EH (cell line): Measurements from ENCODE around the gene RANGAP1.
"Not testable (repeated sequence)": the region's sequence is repeated elsewhere in the genome, so short reads cannot be mapped to it uniquely, and the experiment has no call there.

Experiments
- DNase-seq: peaks from one replicate; pipeline ENCODE4 v3.0.0-alpha.2; 2015; ENCODE audit warnings: low read depth

The RANGAP1 gene

DNA sequence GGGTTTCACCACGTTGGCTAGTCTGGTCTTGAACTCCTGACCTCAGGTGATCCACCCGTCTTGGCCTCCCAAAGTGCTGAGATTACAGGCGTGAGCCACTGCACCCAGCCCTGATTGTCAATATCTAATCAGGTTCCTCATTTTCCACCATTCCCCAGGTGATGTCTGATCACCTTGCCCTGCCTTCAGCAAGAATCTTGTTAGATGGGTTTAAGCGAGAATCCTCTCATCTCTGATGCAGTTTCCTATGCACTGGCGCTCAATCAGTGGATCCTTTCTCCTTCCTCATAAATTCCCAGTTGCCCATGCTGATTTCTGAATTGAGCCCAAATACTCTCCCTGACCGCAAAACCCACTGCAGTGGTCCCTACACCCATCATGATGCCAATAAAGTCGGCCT, 14.7 kb upstream of the RANGAP1 start:
- DNase-seq, result no peak

- no peak for DNase-seq
Observed at GRCh38 chr22:41296826-41297667, 11.1 kb upstream of the RANGAP1 start.

DNA sequence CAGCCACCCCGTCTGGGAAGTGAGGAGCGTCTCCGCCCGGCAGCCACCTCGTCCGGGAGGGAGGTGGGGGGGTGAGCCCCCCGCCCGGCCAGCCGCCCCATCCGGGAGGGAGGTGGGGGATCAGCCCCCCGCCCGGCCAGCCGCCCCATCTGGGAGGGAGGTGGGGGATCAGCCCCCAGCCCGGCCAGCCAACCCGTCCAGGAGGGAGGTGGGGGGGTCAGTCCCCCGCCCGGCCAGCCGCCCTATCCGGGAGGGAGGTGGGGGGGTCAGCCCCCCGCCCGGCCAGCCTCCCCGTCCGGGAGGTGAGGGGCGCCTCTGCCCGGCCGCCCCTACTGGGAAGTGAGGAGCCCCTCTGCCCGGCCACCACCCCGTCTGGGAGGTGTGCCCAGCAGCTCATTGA, 8.8 kb upstream of the RANGAP1 start:
- DNase-seq, result not testable (repeated sequence)

DNA sequence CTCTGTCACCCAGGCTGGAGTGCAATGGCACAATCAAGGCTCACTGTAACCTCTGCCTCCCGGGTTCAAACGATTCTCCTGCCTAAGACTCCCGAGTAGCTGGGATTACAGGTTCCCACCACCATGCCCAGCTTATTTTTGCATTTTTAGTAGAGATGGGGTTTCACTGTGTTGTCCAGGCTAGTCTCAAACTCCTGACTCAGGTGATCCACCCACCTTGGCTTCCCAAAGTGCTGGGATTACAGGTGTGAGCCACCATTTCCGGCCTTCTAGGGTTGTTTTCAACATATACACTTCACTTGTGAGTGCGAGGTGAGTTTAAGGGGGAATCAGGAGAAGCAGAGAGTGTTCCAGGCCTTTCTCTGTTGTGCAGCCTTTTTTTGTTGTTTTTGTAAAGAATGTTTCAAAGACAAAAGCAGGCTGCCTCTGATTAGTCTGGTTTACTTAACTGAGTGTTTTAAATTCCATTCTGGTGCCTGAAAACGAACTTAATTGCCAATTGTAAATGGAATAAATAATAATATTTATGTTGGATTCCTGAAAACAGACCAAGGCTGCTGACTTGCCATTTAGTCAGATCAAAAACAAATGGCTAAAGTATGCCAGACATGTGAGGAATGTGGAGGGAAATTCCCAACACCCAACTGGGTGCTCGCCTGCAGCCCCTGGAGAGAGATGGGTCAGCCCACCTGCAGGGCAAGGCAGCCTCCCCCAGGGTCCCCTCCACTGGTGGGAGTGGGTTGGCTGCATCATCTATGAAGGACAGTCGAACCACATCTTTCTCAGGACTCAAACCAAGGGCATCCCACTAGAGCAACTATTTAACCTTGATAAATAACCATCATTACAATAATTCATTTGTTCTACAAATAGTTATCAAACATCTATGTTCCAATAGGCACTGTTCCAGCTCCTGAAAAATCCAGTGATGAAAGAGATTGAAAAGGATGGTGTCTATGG, 4.6 kb upstream of the RANGAP1 start:
- DNase-seq, result peak; percentile 93

DNA sequence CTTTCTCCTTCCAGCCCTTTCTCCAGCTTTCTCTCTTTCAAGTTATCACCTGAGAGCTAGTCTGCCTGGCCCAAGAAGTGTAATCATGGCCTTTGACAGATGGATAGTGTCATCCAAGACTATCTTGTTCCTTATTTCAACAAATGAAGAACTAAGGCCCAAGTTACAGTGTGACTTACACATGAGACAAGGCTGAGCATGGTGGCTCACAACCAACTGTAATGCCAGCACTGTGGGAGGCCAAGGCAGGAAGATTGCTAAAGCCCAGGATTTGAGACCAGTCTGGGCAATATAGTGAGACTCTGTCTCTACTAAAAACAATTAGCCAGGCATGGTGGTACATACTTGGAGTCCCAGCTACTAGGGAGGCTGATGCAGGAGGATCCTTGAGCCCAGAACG, 3.7 kb upstream of the RANGAP1 start:
- peak; percentile 52 for DNase-seq

GRCh38 chr22:41288245-41288946, 2.4 kb upstream of the RANGAP1 start:
- peak; percentile 82 for DNase-seq

GRCh38 chr22:41286639-41287091, 678 bp upstream of the RANGAP1 start:
- DNase-seq, result peak; percentile 62

- DNase-seq, result peak; percentile 92
Observed at GRCh38 chr22:41285441-41285819, 557 bp downstream of the RANGAP1 start.

DNA sequence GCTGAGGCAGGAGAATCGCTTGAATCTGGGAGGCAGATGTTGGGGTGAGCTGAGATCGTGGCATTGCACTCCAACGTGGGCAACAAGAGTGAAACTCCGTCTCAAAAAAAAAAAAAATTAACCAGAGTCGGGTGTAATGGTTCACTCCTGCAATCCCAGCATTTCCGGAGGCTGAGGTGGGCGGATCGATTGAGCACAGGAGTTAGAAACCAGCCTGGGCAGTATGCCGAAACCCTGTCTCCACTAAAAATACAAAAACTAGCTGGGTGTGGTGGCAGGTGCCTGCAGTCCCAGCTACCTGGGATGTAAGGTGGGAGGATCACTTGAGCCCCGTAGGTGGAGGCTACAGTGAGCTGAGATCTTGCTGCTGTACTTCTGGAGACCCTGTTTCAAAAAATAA, 1.5 kb downstream of the RANGAP1 start:
- DNase-seq, result no peak

DNA sequence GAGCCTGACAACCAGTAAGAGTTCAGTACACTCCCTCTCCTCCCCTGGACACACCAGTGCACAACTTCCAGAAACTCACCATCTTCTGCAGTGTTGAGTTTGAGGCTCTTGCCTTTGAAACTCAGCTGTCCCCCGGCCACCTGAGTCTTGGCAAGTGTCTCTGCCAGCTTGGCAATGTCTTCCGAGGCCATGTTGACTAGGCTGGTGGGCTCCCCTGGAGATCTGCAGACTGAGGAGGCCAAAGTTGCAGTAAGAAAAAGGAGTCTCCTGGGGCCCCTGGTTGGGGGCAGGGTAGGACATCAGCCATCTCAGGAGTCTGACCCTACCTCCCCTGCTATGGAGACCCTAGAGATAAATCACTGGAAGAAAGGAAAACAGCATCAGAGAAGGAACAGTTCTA, 5.1 kb downstream of the RANGAP1 start:
- no peak for DNase-seq

- no peak for DNase-seq
Observed at GRCh38 chr22:41280065-41280464, 5.9 kb downstream of the RANGAP1 start.

GRCh38 chr22:41274856-41275255, 11.1 kb downstream of the RANGAP1 start:
- no peak for DNase-seq

DNA sequence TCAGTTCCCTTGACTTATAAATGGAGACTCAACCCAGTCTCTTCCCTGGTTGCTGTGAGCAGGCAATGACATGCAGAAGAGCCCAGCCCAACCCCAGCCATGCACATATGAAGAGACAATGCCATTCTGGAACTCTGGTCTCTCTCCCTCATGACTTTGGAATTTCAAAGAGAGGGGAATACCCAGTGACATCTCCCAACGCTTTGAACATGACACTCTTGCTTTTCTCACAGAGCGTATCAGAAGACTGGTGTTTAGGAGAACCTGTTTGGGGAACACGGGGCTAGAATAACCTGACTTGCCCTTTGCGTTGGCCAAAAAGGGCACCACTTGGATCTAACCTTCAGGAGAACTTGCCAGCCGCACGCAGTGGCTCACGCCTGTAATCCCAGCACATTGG, 12.9 kb downstream of the RANGAP1 start:
- DNase-seq, result no peak

- no peak for DNase-seq
Observed at GRCh38 chr22:41271787-41272186, 14.2 kb downstream of the RANGAP1 start.

DNA sequence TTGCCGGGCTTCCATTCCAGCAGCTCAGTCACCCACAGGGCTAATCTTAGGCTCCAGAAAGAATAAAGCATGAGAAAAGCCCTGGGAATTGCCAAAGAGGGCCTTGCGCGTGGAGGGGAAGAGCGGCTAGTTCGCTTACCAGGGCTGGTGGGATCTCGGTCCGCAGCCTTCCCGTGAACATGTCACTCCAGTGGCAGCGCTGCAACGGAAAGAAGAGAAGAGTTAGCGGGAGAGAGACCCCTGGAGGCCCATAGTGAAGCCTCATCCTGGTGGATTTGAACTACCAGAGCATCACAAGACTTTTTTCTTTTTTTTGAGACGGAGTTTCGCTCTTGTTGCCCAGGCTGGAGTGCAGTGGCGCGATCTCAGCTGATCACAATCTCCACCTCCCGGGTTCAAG, 18.0 kb downstream of the RANGAP1 start:
- no peak for DNase-seq

- no peak for DNase-seq
Observed at GRCh38 chr22:41264408-41264941, 21.5 kb downstream of the RANGAP1 start.

DNA sequence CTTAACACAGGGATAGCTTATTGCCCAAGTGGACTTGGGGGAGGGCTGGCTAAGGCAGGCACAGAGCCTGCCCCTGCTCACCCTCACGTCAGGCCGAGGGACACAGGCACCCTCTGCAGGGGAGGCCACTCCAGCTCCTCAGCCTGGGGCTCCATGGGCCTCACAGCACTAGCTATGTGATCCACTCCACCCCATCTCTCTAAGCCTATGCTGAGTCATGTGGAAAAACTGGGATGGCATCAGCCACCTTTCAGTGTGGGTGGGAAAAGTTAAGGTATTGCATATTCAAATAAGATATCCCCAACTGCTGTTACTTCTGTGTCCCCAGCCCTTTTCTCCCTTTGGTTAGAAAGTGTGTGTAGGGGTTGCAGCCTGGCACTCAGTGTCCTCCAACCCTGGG, 22.3 kb downstream of the RANGAP1 start:
- peak; percentile 28 for DNase-seq

GRCh38 chr22:41262250-41262765, 23.7 kb downstream of the RANGAP1 start:
- DNase-seq, result no peak

DNA sequence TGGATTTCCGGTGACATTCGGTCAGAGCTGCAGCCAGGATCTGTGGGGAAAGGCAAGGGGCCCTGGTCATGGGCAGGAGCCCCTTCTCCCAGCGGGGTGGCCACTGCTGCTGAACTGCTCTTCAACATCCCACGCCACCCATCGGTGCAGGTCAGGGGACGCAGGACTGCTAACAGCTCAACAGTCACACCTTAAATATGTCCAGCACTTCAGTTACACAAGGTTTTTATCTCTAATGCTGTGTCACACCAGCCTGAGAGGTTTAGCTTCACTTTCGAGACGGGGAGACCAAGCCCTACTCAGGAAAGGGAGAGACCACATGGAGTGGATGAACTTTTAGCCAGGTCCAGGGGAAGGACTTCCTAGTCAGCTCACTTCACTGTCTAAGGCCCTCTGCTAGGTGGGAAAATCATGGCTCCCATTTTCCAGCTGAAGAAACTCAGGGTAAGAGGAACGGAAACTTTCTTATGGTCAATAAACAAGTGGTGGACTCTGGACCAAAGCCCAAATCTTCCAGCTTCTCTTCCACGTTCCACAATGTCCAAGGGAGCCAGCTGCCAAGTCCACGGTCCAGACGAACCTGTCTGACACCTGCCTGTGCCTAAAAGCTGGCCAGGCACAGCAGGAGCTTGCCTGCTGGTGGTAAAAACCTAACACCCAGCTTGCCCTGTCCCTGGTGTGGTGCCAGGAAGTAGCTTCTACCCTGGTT, 24.3 kb downstream of the RANGAP1 start:
- DNase-seq, result no peak

- no peak for DNase-seq
Observed at GRCh38 chr22:41260871-41261270, 25.1 kb downstream of the RANGAP1 start.

DNA sequence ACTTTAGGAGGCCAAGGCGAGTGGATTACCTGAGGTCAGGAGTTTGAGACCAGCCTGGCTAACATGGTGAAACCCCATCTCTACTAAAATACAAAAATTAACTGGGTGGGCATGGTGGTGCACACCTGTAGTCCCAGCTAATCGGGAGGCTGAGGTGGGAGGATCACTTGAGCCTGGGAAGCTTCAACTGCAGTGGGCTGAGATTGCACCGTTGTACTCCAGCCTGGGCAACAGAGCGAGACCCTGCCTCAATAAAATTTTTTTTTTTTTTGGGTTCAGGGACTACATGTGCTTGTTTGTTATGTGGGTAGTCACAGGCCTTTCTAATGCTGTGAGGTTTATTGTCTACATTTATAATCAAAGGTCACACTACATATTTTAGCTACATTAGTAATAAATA, 26.2 kb downstream of the RANGAP1 start:
- DNase-seq, result not testable (repeated sequence)
